NCI-H1048 (cell line): ENCODE data around the gene SLC39A9.

Experiments used
- DNase-seq: peaks from one replicate; lab custom pipeline; 2025; lab: John Stamatoyannopoulos, UW

SLC39A9 gene

DNA sequence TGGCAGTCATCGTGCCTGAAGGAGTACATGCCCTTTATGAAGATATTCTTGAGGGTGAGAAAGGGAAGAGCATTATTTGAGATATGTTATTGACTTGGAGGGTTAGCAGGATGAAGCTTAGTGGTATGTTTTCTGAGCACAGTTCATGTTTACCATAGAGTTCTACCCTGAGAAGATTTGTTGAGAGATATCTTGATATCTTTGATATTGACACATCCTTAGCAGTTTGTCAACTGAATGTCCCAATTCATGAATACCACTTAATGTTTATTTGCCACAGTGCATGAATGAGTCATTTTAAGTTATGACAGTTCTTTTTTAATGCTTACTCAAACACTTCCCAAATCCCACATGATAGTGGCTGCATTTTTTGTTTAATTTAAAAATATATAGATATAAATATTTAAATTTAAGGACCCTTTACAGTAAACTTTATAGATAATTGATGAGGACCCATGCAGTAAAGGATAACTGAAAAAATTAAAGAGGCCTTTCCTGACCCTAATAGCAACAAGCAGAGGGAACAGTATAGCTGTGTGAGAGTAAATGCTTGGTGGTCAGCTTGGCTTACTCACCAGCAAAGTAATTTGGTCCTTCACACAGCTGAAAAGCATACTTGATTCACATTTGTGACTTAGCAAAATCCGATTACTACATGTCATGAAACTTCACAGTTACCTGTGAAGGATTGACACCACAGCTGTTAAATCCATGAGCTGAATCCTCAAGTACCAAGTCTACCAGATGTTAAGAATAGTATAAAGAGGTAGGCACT, 25.8 kb downstream of the SLC39A9 start:
- no peak for DNase-seq

DNA sequence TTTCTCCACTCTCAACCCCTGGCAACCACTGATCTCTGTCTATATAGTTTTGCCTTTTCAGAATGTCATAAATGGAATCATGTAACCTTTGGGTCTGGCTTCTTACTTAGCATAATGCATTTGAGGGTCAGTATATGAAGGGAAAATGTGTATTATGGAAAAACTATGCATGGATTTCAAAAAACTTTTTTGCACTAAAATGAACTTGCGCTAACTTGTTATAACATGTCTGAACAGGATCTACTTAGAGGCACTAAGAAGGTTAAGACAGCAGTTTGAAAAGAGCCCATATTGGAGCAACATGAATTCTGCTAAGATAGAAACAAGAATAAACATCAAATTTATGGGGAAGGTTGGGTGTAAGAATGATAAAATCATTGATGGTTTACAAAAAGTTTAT, 29.1 kb downstream of the SLC39A9 start:
- no peak for DNase-seq

DNA sequence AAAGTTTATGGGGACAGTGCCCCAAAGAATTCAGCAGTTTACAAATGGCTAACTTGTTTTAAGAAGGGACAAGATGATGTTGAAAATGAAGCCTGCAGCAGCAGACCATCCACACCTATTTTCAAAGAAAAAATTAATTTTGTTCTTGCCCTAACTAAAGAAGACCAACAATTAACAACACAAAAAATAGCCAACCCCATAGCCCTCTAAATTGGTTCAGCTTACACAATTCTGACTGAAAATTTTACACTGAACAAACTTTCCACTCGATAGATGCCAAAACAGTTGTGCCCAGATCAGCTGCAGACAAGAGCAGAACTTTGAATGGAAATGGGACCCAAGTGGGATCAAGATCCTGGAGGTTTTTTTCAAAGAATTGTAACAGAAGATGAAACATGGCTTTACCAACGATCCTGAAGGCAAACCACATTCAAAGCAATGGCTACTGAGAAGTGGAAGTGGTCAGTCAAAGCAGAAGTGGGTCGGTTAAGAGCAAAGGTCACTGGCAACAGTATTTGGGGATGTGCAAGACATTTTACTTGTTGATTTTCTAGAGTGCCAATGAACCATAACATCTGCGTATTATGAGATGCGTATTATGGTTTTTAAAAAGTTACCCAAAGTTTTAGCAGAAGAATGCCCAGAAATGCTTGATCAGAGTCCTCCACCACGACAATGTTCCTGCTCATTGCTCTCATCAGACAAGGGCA, 30.0 kb downstream of the SLC39A9 start:
- DNase-seq: no peak

DNA sequence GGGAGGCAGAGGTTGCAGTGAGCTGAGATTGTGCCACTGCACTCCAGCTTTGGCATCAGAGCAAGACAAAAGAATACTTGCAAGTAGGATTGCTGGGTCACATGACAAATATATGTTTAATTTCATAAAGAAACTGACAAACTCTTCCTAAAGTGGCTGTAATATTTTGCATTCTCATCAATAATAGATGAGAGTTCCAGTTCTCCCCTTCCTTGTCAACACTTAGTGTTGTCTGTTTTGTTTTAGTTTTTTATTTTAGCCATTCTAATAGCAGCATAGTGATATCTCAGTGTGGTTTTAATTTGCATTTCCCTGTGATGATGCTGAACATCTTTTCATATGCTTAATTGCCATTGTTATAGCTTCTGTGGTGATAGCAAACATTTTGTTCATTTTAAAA, 31.2 kb downstream of the SLC39A9 start:
- DNase-seq: no peak

DNA sequence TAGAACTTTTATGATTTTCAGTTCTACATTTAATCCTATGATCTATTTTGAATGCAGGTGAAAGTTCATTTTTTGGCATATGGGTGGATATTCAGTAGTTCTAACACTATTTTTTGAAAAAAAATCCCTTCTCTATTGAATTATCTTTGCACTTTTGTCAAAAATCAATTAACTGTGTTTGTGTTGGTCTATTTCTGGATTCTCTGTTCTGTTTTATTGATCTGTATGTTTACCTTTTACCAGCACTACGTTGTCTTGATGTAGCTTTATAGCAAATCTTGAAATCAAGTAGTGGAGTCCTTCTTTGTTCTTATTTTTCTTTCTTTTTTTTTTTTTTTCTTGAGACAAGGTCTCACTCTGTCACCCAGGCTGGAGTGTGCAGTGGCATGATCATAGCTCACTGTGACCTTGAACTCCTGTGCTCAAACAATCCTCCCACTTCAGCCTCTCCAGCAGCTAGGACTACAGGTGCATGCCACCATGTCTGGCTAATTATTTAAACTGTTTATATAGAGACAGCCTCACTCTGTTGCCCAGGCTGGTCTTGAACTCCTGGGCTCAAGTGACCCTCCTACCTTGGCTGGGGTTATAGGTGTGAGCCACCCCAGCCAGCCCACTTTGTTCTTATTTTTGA, 31.9 kb downstream of the SLC39A9 start:
- no peak for DNase-seq

DNA sequence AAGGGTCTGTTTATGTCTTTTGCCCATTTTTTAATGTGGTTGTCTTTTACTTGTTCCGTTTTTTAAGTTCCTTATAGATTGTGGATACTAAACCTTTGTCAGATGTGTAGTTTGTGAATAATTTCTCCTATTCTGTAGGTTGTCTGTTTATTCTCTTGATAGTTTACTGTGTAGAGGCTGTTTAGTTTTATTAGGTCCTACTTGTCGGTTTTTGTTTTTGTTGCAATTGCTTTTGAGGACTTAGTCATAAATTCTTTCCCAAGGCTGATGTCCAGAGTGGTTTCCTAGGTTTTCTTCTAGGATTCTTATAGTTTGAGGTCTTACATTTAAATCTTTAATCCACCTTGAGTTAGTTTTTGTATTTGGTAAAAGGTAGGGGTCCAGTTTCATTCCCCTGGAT, 33.9 kb downstream of the SLC39A9 start:
- DNase-seq: no peak

DNA sequence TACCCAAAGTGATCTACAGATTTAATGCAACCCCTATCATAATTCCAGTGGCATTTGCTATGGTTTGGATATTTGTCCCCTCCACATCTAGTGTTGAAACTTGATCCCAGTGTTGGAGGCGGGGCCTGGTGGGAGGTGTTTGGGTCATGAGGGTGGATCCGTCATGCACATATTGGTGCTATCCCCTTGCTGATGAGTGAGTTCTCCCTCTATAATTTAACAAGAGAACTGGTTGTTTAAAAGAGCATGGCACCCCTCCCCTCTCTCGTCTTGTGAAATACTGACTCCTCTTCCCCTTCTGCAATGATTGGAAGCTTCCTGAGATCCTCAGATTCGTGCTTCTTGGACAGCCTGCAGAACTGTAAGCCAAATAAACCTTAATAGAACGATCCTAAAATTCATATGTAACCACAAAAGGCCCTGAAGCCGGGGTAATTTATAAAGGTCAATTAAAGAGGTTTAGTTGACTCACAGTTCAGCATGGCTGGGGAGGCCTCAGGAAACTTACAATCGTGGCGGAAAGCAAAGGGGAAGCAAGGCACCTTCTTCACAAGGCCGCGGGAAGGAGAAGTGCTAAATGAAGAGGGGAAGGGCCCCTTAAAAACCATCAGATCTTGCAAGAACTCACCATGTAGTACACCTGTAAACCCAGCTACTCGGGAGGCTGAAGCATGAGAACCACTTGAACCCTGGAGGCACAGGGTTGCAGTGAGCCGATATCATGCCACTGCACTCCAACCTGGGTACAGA, 41.2 kb downstream of the SLC39A9 start:
- no peak for DNase-seq

DNA sequence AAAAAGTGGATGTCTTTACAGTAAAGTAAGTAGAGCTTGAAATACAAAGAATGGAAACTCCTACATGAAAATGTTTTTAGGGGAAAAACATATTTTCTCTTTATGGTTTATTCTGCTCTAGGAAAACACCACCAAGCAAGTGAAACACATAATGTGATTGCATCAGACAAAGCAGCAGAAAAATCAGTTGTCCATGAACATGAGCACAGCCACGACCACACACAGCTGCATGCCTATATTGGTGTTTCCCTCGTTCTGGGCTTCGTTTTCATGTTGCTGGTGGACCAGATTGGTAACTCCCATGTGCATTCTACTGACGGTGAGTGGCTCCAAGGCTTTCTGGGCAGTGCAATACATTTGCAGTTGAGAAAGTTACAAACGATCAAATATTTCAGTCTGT, 43.5 kb downstream of the SLC39A9 start:
- no peak for DNase-seq

DNA sequence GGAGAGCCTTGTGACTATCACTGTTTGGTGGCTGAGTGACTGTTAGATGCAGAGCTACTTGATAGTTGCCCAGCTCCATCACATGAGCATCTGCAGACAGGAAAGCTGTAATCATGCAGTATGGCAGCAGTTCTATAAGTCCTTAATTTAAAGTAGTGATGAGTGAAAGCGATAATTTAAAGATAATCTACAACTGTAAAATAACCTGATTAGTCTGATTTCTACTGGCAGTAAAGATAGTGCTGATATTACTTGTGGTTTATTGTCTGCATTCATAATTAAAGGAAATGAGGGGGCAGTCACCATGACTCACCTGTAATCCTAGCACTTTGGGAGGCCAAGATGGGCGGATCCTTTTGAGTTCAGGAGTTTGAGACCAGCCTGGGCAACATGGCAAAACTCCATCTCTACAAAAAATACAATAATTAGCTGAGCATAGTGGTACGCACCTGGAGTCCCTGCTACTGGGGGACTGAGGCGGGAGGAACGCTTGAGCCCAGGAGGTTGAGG, 44.9 kb downstream of the SLC39A9 start:
- DNase-seq: no peak

DNA sequence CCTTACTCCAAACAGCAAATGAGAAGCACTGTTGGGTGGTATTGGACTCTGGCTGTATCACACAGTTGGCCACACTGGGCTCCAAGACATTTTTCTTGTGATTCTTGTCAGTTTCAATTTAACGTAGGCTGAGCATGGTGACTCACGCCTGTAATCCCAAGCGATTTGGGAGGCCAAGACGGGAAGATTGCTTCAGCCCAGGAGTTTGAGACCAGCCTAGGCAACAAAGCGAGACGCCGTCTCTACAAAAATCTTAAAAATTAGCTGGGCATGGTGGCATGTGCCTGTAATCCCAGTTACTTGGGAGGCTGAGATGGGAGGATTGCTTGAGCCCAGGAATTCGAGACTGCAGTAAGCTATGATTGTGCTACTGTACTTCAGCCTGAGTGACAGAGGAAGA, 50.7 kb downstream of the SLC39A9 start:
- DNase-seq: no peak

DNA sequence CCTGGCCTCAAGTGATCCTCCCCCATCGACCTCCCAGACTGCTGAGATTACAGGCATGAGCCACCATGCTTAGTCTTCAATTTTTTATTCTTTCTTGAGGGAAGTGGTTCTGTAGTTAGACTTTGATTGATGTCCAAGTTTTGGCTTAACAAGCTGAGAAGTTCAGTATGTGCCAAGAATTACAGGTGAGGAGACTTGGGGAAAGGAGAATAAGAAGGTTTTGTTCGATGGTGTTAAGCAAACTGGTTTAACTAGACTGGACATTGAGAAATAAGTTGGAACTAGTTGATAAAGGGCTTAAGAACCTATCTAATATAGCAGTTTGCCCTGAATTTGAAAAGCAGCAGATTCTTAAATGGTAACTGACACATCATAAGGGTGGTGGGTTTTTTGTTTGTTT, 53.4 kb downstream of the SLC39A9 start:
- no peak for DNase-seq

DNA sequence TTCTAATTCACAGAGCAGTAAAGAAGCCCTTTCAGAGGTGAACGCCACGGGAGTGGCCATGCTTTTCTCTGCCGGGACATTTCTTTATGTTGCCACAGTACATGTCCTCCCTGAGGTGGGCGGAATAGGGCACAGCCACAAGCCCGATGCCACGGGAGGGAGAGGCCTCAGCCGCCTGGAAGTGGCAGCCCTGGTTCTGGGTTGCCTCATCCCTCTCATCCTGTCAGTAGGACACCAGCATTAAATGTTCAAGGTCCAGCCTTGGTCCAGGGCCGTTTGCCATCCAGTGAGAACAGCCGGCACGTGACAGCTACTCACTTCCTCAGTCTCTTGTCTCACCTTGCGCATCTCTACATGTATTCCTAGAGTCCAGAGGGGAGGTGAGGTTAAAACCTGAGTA, 59.9 kb downstream of the SLC39A9 start:
- no peak for DNase-seq

DNA sequence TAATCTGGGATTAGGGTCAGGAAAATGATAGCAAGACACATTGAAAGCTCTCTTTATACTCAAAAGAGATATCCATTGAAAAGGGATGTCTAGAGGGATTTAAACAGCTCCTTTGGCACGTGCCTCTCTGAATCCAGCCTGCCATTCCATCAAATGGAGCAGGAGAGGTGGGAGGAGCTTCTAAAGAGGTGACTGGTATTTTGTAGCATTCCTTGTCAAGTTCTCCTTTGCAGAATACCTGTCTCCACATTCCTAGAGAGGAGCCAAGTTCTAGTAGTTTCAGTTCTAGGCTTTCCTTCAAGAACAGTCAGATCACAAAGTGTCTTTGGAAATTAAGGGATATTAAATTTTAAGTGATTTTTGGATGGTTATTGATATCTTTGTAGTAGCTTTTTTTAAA, 60.6 kb downstream of the SLC39A9 start:
- DNase-seq: no peak

DNA sequence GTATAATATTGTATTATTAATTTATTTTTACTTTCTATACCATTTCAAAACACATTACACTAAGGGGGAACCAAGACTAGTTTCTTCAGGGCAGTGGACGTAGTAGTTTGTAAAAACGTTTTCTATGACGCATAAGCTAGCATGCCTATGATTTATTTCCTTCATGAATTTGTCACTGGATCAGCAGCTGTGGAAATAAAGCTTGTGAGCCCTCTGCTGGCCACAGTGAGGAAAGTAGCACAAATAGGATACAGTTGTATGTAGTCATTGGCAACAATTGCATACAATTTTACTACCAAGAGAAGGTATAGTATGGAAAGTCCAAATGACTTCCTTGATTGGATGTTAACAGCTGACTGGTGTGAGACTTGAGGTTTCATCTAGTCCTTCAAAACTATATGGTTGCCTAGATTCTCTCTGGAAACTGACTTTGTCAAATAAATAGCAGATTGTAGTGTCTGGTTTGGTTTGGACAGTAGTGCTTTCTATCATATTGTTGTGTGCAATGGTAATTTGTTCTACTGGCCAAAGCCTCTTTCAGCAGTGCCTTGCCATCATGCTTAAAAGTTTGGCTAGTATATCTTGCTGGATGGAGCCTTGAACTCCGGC, 61.7 kb downstream of the SLC39A9 start:
- peak; percentile 40 for DNase-seq

DNA sequence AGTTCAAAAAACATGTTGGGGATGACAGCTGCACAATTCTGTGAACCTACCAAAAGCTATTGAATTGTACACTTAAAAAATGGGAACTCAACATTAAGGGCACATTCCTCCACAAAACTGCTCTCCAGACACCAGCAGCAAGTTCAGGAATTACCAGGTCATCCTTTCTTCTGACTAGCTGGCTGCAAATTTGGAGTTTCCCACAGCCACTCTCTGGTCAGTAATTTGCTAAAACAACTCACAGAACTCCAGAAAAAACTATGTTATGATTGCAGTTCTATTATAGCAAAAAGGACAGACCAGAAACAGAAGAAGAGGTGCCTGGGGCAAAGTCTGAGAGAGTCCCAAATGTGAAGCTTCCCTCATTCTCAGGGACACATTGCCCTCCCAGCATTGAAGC, 65.9 kb downstream of the SLC39A9 start:
- DNase-seq: no peak

DNA sequence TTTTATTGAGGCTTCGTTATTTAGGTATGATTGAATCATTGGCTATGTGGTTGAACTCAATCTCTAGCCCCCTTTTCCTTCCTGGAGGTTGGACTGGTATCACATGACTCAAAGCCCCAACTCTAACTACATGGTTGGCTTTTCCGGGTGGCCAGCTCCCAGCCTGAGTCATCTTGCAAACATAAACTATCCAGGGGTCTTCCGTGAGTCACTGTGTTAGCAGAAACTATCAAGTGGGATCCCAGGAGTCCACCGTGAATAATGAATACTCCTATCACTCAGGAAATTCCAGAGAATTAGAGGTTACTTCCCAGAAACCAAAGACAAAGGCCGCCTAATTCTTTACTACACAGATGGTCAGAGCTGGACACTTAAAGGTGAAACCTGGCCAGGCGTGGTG, 66.3 kb downstream of the SLC39A9 start:
- no peak for DNase-seq

DNA sequence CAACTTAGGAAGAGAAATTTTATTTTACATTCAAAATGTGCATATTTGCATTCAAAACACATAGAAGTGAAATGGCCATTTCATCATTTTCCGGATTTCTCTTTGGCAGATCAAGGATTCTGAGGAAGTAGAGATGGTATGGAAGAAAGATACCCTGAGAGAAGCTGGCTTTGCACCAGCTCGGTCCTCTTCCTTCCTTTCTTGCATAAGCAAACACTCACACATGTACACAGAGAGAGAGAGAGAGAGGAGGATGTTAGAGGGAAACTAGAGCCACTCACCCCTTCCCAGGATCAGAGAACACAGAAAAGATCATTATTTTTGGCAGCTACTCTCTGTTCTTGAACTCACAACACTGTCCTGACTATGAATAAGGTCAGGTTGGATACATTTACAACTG, 70.5 kb downstream of the SLC39A9 start:
- no peak for DNase-seq

DNA sequence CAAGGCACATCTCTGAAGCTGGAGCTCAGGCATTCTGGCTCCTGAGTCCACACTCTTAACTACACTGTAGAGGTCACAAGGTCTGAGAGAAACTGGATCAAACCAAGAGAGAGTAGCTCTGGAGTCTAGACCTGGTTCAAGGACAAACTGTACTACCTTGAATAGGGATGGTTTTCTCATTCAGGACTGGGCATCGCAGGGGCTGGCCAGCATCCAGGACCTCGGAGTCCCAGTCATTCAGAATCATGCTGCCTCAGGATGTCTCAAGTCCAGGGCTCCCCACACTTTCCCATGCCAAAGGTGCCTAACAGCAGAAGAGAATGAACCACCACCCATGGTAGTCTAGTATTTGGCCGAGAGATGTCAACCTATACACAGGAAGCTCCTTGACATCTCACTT, 72.9 kb downstream of the SLC39A9 start:
- DNase-seq: no peak

DNA sequence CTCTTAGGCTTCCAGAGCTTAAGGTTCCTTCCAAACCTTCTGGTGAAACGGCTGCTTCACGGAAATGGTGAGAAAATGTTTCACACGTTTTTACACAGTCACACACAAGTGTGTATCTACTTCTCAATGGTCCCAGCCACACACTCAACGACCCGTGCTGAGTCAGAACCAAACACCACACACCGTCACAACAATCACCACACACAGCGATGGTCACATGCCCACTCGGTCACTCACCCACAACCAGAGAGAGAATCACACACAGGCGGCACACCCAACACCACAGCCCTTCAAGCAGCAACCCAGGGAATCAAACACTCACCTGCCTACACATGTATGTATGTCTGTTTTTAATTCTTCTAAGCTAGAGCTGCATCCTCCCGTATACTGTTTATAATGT, 73.4 kb downstream of the SLC39A9 start:
- no peak for DNase-seq

DNA sequence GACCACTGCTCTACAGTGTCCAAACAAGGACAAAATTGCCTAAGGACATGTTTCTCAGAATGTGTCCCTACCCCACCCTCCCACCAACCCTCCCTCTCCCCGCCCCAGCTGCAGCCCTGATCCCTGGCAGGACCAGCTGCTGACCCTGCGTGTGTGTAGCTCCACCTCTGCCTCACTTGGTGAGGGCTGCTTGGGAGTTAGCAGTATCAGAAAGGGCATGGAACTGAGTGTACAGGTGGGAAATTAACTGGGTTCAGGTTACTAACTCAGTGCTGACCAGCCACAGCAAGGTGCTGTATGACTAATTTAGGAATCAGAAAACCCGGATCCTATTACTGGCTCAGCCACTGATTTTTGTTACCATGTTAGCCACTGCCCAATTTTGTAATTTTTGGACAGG, 74.8 kb downstream of the SLC39A9 start:
- DNase-seq: no peak

DNA sequence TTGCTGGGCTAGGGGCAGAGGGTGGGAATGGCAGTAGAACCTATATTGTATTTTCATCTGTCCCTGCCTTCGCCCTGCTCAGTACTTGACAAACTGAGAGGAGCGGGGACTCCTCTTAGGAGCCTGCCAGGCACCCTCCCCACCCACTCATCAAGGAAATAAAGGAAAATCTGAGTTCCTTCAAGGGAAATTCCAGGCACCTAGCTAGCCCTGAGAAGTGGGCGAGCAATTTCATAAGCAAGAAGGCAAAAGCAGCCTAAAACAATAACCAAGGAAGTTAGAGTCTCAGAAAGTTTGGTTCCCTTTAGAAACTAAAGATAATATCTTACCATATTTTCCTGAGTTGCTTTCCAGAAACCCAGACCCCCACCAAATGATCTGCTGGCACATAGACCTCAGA, 75.5 kb downstream of the SLC39A9 start:
- no peak for DNase-seq
